B cell (primary cell): Measurements from ENCODE around the gene PALS2. TPM values are rescaled to one million over a fixed set of nuclear protein-coding genes. Genes with fewer than 3 reads are reported as not detected.

Experiments
- ATAC-seq: fragments of 200-7000 bp; cut with Tn5 transposase; one replicate; pipeline ENCODE4 v1.10.0; 2021; ENCODE audit warnings: low read depth, mild to moderate bottlenecking, moderate number of reproducible peaks, moderate library complexity
- CTCF ChIA-PET: fragments of 350-600 bp; sonication (Branson Sonifier 250); formaldehyde crosslinking; loops from one replicate; lab custom pipeline; 2021; ENCODE audit warnings: antibody characterized with exemption, inconsistent platforms; lab: Charles Lee
- POLR2A ChIA-PET: fragments of 350-600 bp; sonication (Branson Sonifier 250); formaldehyde crosslinking; loops from one replicate; lab custom pipeline; 2021; ENCODE audit warnings: antibody characterized with exemption; lab: Charles Lee
- DNase-seq: peaks from one replicate; pipeline ENCODE4 v3.0.0; 2013
- H2AFZ ChIP-seq: 2 replicates; pipeline ENCODE4 v1.6.1; 2012; ENCODE audit warnings: mild to moderate bottlenecking, low read depth, low read length; ENCODE audit not compliant: insufficient read depth, poor library complexity, severe bottlenecking
- H3K27ac ChIP-seq, 2 donors: 1 replicate in 1 of 2; 2 replicates in 1 of 2; pipeline ENCODE4 v1.5.1; 2012 to 2013; ENCODE audit warnings: low read length in 2 of 2, mild to moderate bottlenecking in 2 of 2, moderate library complexity in 1 of 2
- H3K27me3 ChIP-seq, 4 experiments: fragments of 200-600 bp in 1 of 4; sonication (generic) in 1 of 4; replicated peaks in 1 of 4; 1 replicate in 2 of 4; 2 replicates in 2 of 4; pipeline versions ENCODE4 v1.6.1 to v1.7.0; 2013 to 2016; ENCODE audit warnings: low read length in 3 of 4, mild to moderate bottlenecking in 2 of 4, mixed read lengths in 1 of 4, moderate library complexity in 1 of 4; ENCODE audit not compliant: insufficient read depth in 4 of 4, control insufficient read depth in 3 of 4; ENCODE audit errors: control extremely low read depth in 1 of 4
- H3K36me3 ChIP-seq, 2 experiments: replicated peaks in 1 of 2; 1 replicate in 1 of 2; 2 replicates in 1 of 2; pipeline versions ENCODE4 v1.6.1 to v1.7.1; 2013; ENCODE audit warnings: low read length in 1 of 2; ENCODE audit not compliant: insufficient read depth in 2 of 2, control insufficient read depth in 1 of 2; ENCODE audit errors: control extremely low read depth in 1 of 2, extremely low read depth in 1 of 2
- H3K4me1 ChIP-seq, 2 donors: fragments of 200-600 bp in 1 of 2; sonication (generic) in 1 of 2; 1 replicate in 1 of 2; 2 replicates in 1 of 2; pipeline versions ENCODE4 v1.5.1 to v1.6.1; 2013 to 2017; ENCODE audit warnings: low read length in 2 of 2; ENCODE audit not compliant: control insufficient read depth in 2 of 2, insufficient read depth in 2 of 2
- H3K4me2 ChIP-seq: replicated peaks from 2 replicates; pipeline ENCODE3; 2012; ENCODE audit warnings: mild to moderate bottlenecking, low read depth, low read length; ENCODE audit not compliant: poor library complexity, severe bottlenecking
- H3K4me3 ChIP-seq, 5 experiments: fragments of 200-600 bp in 1 of 5; sonication (generic) in 1 of 5; 1 replicate in 3 of 5; 2 replicates in 2 of 5; pipeline versions ENCODE4 v1.5.1 to v1.7.0; 2011 to 2016; ENCODE audit warnings: low read length in 4 of 5, mild to moderate bottlenecking in 4 of 5, low read depth in 2 of 5, control low read depth in 1 of 5, moderate library complexity in 1 of 5; ENCODE audit not compliant: insufficient read depth in 1 of 5; ENCODE audit errors: control extremely low read depth in 1 of 5, extremely low read depth in 1 of 5
- H3K79me2 ChIP-seq: fragments of 200-600 bp; sonication (generic); one replicate; pipeline ENCODE4 v1.6.0; 2016; ENCODE audit warnings: low read length; ENCODE audit not compliant: control insufficient read depth, insufficient read depth
- H3K9ac ChIP-seq: fragments of 200-600 bp; sonication (generic); 2 replicates; pipeline ENCODE4 v1.6.1; 2017; ENCODE audit warnings: mild to moderate bottlenecking, low read length, moderate library complexity
- H3K9me3 ChIP-seq, 3 donors: one replicate each; pipeline versions ENCODE4 v1.6.1 to v1.7.1; 2013; ENCODE audit warnings: low read length in 2 of 3; ENCODE audit not compliant: control insufficient read depth in 2 of 3, insufficient read depth in 1 of 3; ENCODE audit errors: control extremely low read depth in 1 of 3
- H4K20me1 ChIP-seq: 2 replicates; pipeline ENCODE4 v1.6.0; 2012; ENCODE audit warnings: mild to moderate bottlenecking, low read length; ENCODE audit not compliant: insufficient read depth, control insufficient read depth, poor library complexity, severe bottlenecking
- H3K27ac Mint-ChIP-seq: one replicate; pipeline ENCODE4 v1.8.0; 2021; ENCODE audit warnings: mixed read lengths
- H3K27me3 Mint-ChIP-seq: one replicate; pipeline ENCODE4 v1.8.0; 2021; ENCODE audit warnings: mixed read lengths
- H3K4me1 Mint-ChIP-seq: one replicate; pipeline ENCODE4 v1.8.0; 2021; ENCODE audit warnings: mixed read lengths
- H3K4me3 Mint-ChIP-seq: one replicate; pipeline ENCODE4 v1.8.0; 2021; ENCODE audit warnings: mixed read lengths
- H3K9me3 Mint-ChIP-seq: one replicate; pipeline ENCODE4 v1.8.0; 2022; ENCODE audit warnings: mixed read lengths; ENCODE audit not compliant: insufficient read depth
- EZH2 ChIP-seq: IDR thresholded peaks from 2 replicates; pipeline ENCODE4 v1.6.1; 2012; ENCODE audit warnings: borderline replicate concordance, low read depth, mild to moderate bottlenecking, moderate library complexity, low read length; ENCODE audit not compliant: insufficient read depth, poor library complexity, severe bottlenecking
- WGBS: methylation state at CpG from one replicate; pipeline ENCODE4 v1.1.5; 2013; ENCODE audit warnings: missing lambda C conversion rate; ENCODE audit not compliant: insufficient coverage; 5-methylcytosine and 5-hydroxymethylcytosine counted together
- intact Hi-C: fragments of 100-400 bp; cut with micrococcal nuclease; formaldehyde crosslinking; loops from one replicate; pipeline ENCODE4 v1.10.0; 2022
- polyA plus RNA-seq: library from polyadenylated mRNA; depleted of rRNA; stranded (reverse); fragments of >200 nt; gene quantifications from 2 replicates; pipeline ENCODE4 v1.2.3, GENCODE V29; 2012
- total RNA-seq, 2 donors: library from RNA; stranded (reverse); fragments of 120-200 nt in 1 of 2; gene quantifications; 1 replicate in 1 of 2; 2 replicates in 1 of 2; pipeline versions ENCODE4 v1.2.3 to v1.2.4, GENCODE V29; 2013 to 2022
- TF ChIP-seq, protein P1 (sequence below): fragments of 200-600 bp; IDR thresholded peaks from one replicate; pipeline ENCODE4 v1.8.0; 2022; ENCODE audit warnings: antibody characterized with exemption, mild to moderate bottlenecking

The PALS2 gene
- total and polyA plus RNA-seq, 2 donors (not counting 1 experiment from before 2014, with no cell fraction given) = 4.8 to 54.2 TPM

DNA sequence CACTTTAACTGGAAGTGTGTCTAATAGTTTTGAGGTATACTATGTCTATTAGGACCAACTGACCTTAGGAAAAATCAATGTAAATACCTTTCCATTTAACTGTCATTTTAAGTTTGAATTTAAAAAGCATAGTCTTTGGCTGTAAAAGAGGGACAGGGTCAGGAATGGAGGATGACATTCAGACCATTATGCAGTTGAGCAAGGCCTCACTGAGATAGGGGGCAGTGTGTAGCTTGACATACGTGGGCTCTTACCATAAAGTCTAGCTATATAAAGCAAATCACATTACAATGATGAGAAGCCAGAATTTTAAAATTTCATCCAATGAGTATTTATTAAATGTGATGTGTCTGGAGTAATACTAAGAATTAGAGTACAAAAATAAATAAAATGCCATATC, 17.9 kb downstream of the PALS2 start:
- H3K36me3 ChIP-seq = no peaks in the 10 kb centered on the region
- H2AFZ ChIP-seq = no peak overlapping the region
- Mint-ChIP-seq H3K4me3 (no peak overlapping the region), H3K27ac (no peak overlapping the region), H3K9me3 (no peaks in the 10 kb centered on the region), H3K27me3 (no peaks in the 10 kb centered on the region), H3K4me1 (peaks cover 22% of the 10 kb centered on the region)
- ChIA-PET POLR2A (no interaction called here), CTCF (interaction anchor here (1.0 to 2.0 kb wide), 3 partner anchors 30 to 1536 kb away, joined by 3 to 6 read pairs (median 5); no protein-coding TSS in a partner anchor)
- peaks cover 55% of the 10 kb centered on the region for H3K79me2 ChIP-seq
- H4K20me1 ChIP-seq = no peaks in the 10 kb centered on the region
- H3K4me3 ChIP-seq = no peak overlapping the region
- intact Hi-C loops = loop anchor here (5.0 kb wide), 1 partner anchor 76 kb away; no protein-coding TSS in a partner anchor
- H3K9ac ChIP-seq = no peak overlapping the region
- DNase-seq (no peak), ATAC-seq (no peak)
- no peaks in the 10 kb centered on the region for H3K27me3 ChIP-seq
- H3K9me3 ChIP-seq = no peaks in the 10 kb centered on the region
- no CpG with 5 or more reads among the region's 1 CpG for WGBS
- H3K4me1 ChIP-seq = peaks cover 0 to 3% of the 10 kb centered on the region in 2 donors
- H3K4me2 ChIP-seq = no peak overlapping the region
- TF ChIP-seq EZH2 = no peak
- TF ChIP-seq, protein P1, sequence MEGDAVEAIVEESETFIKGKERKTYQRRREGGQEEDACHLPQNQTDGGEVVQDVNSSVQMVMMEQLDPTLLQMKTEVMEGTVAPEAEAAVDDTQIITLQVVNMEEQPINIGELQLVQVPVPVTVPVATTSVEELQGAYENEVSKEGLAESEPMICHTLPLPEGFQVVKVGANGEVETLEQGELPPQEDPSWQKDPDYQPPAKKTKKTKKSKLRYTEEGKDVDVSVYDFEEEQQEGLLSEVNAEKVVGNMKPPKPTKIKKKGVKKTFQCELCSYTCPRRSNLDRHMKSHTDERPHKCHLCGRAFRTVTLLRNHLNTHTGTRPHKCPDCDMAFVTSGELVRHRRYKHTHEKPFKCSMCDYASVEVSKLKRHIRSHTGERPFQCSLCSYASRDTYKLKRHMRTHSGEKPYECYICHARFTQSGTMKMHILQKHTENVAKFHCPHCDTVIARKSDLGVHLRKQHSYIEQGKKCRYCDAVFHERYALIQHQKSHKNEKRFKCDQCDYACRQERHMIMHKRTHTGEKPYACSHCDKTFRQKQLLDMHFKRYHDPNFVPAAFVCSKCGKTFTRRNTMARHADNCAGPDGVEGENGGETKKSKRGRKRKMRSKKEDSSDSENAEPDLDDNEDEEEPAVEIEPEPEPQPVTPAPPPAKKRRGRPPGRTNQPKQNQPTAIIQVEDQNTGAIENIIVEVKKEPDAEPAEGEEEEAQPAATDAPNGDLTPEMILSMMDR = no peak
- H3K27ac ChIP-seq = no peak overlapping the region

DNA sequence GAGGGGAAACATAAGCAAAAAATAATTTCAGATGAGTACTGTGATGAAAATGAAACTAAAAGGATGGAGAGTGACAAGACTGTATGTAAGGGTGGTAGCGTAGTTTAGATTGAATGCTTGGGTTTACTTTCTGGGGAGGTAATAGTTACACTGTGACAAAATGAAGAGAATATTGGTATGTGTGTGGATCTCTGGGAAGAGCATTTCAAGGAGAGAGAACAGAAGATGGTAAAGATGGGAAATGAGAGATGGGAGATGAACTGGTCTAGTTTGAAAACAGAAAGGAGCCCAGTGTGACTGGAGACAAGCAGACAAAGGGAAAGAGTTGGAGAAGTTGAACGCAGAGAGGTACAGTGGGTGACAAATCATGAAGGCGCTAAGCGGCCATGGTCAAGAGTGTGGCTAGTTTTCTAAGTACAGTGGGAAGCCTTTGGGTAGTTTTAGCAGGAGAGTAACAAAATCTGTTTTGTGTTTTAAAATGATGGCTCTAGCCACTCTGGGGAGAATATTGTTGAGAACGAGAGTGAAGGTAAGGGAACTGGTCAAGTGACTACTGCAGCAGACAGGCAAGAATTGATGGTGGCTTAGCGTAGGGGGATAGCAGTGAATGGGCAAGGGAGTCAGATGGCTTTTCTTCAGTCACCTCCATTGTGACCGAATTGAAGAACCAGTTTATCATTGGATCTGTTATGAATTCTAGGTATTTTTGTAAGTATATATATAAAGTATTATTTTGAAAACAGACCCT, 22.6 kb downstream of the PALS2 start:
- H4K20me1 ChIP-seq = no peaks in the 10 kb centered on the region
- intact Hi-C loops = loop anchor here (2.0 kb wide), 1 partner anchor 21 kb away; no protein-coding TSS in a partner anchor
- no peaks in the 10 kb centered on the region for H3K9me3 ChIP-seq
- no peak overlapping the region for H3K27ac Mint-ChIP-seq
- TF ChIP-seq, protein P1 = no peak
- TF ChIP-seq EZH2 = no peak
- WGBS = 68% methylated on average over 6 of the region's 7 CpGs
- H3K4me2 ChIP-seq = peak overlapping the region; percentile 61
- no peaks in the 10 kb centered on the region for H3K36me3 ChIP-seq
- H3K9me3 Mint-ChIP-seq = no peaks in the 10 kb centered on the region
- ChIA-PET POLR2A (no interaction called here), CTCF (interaction anchor here (0.6 to 1.0 kb wide), 2 partner anchors 19 to 897 kb away, joined by 3 to 4 read pairs; no protein-coding TSS in a partner anchor)
- no peak overlapping the region for H3K4me3 Mint-ChIP-seq
- no peaks in the 10 kb centered on the region for H3K27me3 Mint-ChIP-seq
- peak overlapping the region; percentile 46 for H3K9ac ChIP-seq
- peaks cover 44% of the 10 kb centered on the region for H3K79me2 ChIP-seq
- peak; percentile 61 for ATAC-seq
- peak overlapping the region in 4 of 5 experiments; percentile 2 to 52 (median 44) for H3K4me3 ChIP-seq
- H3K4me1 Mint-ChIP-seq = peaks cover 7% of the 10 kb centered on the region
- no peak overlapping the region for H3K27ac ChIP-seq
- H2AFZ ChIP-seq = peak overlapping the region; percentile 52
- no peaks in the 10 kb centered on the region for H3K27me3 ChIP-seq
- DNase-seq = peak; percentile 27
- peaks cover 0 to 3% of the 10 kb centered on the region in 2 donors for H3K4me1 ChIP-seq
